DND-41 (cell line): ENCODE results near the gene RNF150.

Experiments
- ATAC-seq: fragments of 200-7000 bp; cut with Tn5 transposase; 3 replicates; pipeline ENCODE4 v1.9.1; 2021; ENCODE audit warnings: low read depth; ENCODE audit not compliant: insufficient read depth
- DNase-seq: peaks from one replicate; pipeline ENCODE4 v3.0.0-alpha.2; 2020
- H2AFZ ChIP-seq: 2 replicates; pipeline ENCODE4 v1.6.0; 2012; ENCODE audit warnings: low read depth, low read length
- H3K27ac ChIP-seq: 2 replicates; pipeline ENCODE4 v1.5.1; 2012; ENCODE audit warnings: low read length, inconsistent platforms
- H3K27me3 ChIP-seq: fragments of 200-600 bp; sonication (generic); 2 replicates; pipeline ENCODE4 v1.6.0; 2012; ENCODE audit warnings: low read length, mild to moderate bottlenecking, inconsistent platforms; ENCODE audit not compliant: insufficient read depth, poor library complexity
- H3K36me3 ChIP-seq: 2 replicates; pipeline ENCODE4 v1.5.1; 2012; ENCODE audit warnings: low read length, inconsistent platforms; ENCODE audit not compliant: insufficient read depth
- H3K4me1 ChIP-seq: 2 replicates; pipeline ENCODE4 v1.5.1; 2012; ENCODE audit warnings: mild to moderate bottlenecking, low read length; ENCODE audit not compliant: insufficient read depth
- H3K4me2 ChIP-seq: 2 replicates; pipeline ENCODE4 v1.6.0; 2012; ENCODE audit warnings: mild to moderate bottlenecking, moderate library complexity, low read length, inconsistent platforms; ENCODE audit not compliant: insufficient read depth
- H3K4me3 ChIP-seq, 2 experiments: fragments of 200-600 bp in 1 of 2; shearing (Covaris generic) in 1 of 2; 2 replicates each; pipeline ENCODE4 v1.5.1; 2012 to 2016; ENCODE audit warnings: inconsistent platforms in 2 of 2, low read length in 2 of 2, mild to moderate bottlenecking in 2 of 2, low read depth in 1 of 2, moderate library complexity in 1 of 2
- H3K79me2 ChIP-seq: 2 replicates; pipeline ENCODE4 v1.6.0; 2012; ENCODE audit warnings: low read length, inconsistent platforms; ENCODE audit not compliant: insufficient read depth
- H3K9ac ChIP-seq: 2 replicates; pipeline ENCODE4 v1.6.0; 2012; ENCODE audit warnings: low read depth, mild to moderate bottlenecking, inconsistent platforms, low read length, moderate library complexity
- H3K9me3 ChIP-seq: 2 replicates; pipeline ENCODE4 v1.5.1; 2012; ENCODE audit warnings: low read length, moderate library complexity, mild to moderate bottlenecking, inconsistent platforms; ENCODE audit not compliant: insufficient read depth, severe bottlenecking
- H4K20me1 ChIP-seq: 2 replicates; pipeline ENCODE4 v1.6.0; 2012; ENCODE audit warnings: low read length; ENCODE audit not compliant: insufficient read depth
- EZH2 ChIP-seq: IDR thresholded peaks from 3 replicates; pipeline ENCODE4 v1.6.1; 2012; ENCODE audit warnings: borderline replicate concordance, low read depth, mild to moderate bottlenecking, moderate library complexity, low read length, inconsistent platforms; ENCODE audit not compliant: severe bottlenecking
- TF ChIP-seq, protein P1 (sequence below): IDR thresholded peaks from 2 replicates; pipeline ENCODE4 v1.5.1; 2012; ENCODE audit warnings: borderline replicate concordance, low read length, moderate library complexity, mild to moderate bottlenecking; ENCODE audit not compliant: poor library complexity, severe bottlenecking; ENCODE audit errors: extremely low read depth

Gene RNF150

DNA sequence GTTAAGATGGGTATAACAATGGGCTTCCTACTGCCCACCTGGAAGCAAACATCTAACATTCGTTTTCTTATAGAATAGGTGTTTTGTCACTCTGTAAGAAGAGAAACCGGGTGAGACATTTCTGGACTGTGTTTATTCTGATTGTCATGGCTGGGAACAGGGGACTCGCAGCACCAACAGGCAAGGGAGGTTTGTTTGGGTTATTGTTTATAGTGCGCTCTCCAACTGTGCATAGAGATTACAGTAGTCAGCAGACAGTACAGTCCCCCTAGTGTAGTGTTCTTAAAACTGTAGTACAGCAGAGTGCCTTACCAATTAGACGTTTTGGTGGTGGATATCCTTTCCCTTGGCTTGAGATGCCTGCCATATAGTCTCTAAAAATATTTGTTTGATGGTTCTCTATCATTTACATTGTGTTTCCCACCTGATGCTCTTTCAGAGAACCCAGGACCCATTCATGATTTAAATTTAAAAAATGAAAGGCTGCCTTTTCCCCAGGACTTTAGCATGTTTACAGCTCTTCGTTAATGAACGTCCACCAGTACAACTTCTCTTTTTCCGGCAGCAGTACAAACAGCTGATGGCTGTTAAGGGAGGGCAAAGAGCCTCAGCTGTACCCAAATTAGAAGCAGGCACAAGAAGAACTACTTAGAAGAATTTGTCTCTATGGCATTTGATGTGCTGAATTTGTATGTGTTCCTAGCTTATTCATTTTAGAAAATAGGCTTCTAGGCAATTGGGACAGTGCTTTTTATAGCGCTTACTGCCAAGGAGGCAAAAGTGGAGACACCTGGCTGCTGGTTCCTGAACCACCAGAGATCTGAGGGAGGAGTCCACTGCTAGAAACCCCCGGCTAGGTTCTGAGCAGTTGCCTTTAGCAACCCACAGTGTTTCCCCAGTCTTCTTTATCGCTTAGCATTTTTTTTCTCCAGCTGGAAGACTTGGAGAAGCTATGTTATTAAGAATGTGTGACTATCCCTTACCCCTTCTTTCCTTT, 1.0 kb upstream of the RNF150 start:
- Histone ChIP-seq H3K36me3 (no peaks in the 10 kb centered on the region), H3K27ac (no peak overlapping the region), H3K4me2 (no peak overlapping the region), H3K4me1 (no peaks in the 10 kb centered on the region), H2AFZ (no peak overlapping the region), H3K4me3 (no peak overlapping the region), H3K27me3 (peaks cover 21% of the 10 kb centered on the region), H3K9me3 (no peaks in the 10 kb centered on the region), H4K20me1 (no peaks in the 10 kb centered on the region), H3K79me2 (no peaks in the 10 kb centered on the region), H3K9ac (no peak overlapping the region)
- DNase-seq (no peak), ATAC-seq (no peak)
- TF ChIP-seq, protein P1, sequence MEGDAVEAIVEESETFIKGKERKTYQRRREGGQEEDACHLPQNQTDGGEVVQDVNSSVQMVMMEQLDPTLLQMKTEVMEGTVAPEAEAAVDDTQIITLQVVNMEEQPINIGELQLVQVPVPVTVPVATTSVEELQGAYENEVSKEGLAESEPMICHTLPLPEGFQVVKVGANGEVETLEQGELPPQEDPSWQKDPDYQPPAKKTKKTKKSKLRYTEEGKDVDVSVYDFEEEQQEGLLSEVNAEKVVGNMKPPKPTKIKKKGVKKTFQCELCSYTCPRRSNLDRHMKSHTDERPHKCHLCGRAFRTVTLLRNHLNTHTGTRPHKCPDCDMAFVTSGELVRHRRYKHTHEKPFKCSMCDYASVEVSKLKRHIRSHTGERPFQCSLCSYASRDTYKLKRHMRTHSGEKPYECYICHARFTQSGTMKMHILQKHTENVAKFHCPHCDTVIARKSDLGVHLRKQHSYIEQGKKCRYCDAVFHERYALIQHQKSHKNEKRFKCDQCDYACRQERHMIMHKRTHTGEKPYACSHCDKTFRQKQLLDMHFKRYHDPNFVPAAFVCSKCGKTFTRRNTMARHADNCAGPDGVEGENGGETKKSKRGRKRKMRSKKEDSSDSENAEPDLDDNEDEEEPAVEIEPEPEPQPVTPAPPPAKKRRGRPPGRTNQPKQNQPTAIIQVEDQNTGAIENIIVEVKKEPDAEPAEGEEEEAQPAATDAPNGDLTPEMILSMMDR: no peak
- no peak for TF ChIP-seq EZH2

DNA sequence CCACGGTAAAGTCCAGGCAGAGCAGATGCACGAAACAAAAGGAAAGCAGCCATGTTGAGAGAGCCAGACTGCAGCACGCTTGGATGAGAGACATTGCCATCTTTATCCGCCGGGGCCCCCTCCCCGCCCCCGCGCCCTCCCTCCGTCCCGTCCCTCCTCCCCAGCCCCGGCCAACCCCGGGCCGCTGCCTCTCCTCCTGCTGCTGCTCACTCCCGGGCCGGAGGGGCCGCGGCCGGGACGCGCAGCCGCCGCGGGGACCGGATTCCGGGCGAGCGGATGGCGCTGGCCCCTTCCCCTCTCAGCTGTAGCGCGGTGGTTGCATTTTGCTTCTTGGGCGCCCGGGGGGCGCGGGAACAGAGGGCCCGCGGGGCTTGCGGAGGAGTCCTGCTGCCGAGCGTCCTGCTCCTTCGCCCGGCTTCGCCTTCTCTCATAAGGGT, 542 bp downstream of the RNF150 start:
- no peak for ATAC-seq
- no peaks in the 10 kb centered on the region for H3K9me3 ChIP-seq
- H3K4me2 ChIP-seq: no peak overlapping the region
- no peak overlapping the region for H3K27ac ChIP-seq
- H4K20me1 ChIP-seq: no peaks in the 10 kb centered on the region
- TF ChIP-seq, protein P1: no peak
- TF ChIP-seq EZH2: no peak
- no peak overlapping the region for H3K4me3 ChIP-seq
- peaks cover 21% of the 10 kb centered on the region for H3K27me3 ChIP-seq
- no peaks in the 10 kb centered on the region for H3K79me2 ChIP-seq
- no peaks in the 10 kb centered on the region for H3K36me3 ChIP-seq
- DNase-seq: no peak
- H2AFZ ChIP-seq: no peak overlapping the region
- H3K4me1 ChIP-seq: no peaks in the 10 kb centered on the region
- no peak overlapping the region for H3K9ac ChIP-seq

DNA sequence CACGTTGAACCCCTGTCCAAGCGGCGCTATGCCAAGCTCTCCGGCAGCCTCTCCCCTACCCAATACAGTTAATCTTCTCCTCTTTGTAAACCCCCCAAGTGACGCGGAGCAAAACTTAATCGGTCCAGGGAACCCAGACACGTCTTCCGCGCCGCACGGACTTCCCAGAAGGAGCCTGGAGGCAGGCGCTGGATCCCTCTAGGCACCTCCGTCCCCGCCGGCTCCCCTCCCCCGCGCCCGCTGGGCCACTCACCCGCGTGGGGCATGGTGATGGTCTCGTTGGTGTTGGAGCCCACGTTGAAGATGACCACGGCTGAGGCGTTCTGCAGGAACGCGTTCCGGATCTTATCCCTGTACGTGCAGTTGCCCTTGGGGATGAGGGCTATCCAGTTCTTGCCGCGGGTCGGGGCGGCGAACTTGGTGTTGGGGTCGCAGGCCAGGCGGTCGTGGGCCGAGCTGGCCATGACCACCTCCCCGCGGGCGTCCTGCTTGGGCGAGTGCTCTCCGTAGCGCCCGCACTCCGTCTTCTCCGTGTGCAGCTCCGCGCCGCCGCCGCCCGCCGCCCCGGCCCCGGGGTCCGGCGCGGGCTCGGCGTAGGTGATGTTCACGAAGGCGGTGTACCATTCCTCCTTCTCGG, 1.1 kb downstream of the RNF150 start:
- no peaks in the 10 kb centered on the region for H3K9me3 ChIP-seq
- H2AFZ ChIP-seq: no peak overlapping the region
- H4K20me1 ChIP-seq: no peaks in the 10 kb centered on the region
- H3K79me2 ChIP-seq: no peaks in the 10 kb centered on the region
- H3K27ac ChIP-seq: no peak overlapping the region
- H3K4me2 ChIP-seq: no peak overlapping the region
- no peak for DNase-seq
- ATAC-seq: no peak
- no peaks in the 10 kb centered on the region for H3K4me1 ChIP-seq
- peaks cover 21% of the 10 kb centered on the region for H3K27me3 ChIP-seq
- TF ChIP-seq, protein P1: no peak
- TF ChIP-seq EZH2: no peak
- no peak overlapping the region for H3K9ac ChIP-seq
- no peaks in the 10 kb centered on the region for H3K36me3 ChIP-seq
- no peak overlapping the region for H3K4me3 ChIP-seq
